ENCODE data around the gene TUBG2.

The TUBG2 gene

DNA sequence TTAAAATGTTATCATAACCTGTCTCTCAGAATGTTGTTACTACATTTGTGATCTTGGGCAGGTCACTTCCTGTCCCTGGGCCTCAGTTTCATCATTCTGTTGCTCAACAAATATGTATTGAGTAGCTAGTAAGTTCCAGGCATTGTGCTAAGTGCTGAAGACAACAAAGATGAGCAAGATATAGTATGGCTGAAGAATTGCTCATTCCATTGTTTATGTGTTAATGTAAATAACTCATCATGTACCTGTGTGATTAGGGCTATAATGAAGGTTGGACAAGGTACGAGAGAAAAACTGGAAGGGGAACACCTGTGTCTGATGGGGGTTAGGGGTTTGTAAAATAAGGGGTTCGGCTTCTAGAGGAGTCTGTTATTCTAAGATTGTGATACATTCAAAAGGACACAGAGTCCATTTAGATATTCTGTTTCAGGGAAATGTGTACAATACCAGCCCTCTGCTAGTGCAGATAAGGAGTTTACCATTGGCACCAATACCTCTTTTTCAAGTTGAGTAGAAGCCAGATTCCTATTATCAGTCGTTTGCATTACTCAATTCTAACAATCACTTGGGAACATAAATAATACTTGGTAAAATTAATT, 29.6 kb upstream of the TUBG2 start:
- Histone ChIP-seq H3F3A (ENCODE audit: insufficient read depth) (no peaks in the 10 kb centered on the region), H3K27ac (ENCODE audit: low read depth, low read length) (no peak overlapping the region), H2AFZ (ENCODE audit: low read depth, low read length, severe bottlenecking) (no peak overlapping the region), H3K36me3 (ENCODE audit: low read length) (no peaks in the 10 kb centered on the region), H3K9ac (ENCODE audit: low read length) (no peak overlapping the region), H3K9me2 (replicated peaks; ENCODE audit: insufficient read depth, low read length) (no peaks in the 10 kb centered on the region), H4K20me1 (ENCODE audit: low read depth, low read length) (no peaks in the 10 kb centered on the region), H3K27me3 (ENCODE audit: low read length) (no peaks in the 10 kb centered on the region), H3K4me3 (ENCODE audit: insufficient read depth, low read length, poor library complexity, severe bottlenecking) (no peak overlapping the region), H3K4me2 (ENCODE audit: low read depth, low read length, poor library complexity, severe bottlenecking) (no peak overlapping the region), H3K79me2 (ENCODE audit: insufficient read depth, low read length) (no peaks in the 10 kb centered on the region), H3K9me3 (ENCODE audit: insufficient read depth, low read length) (no peaks in the 10 kb centered on the region)
- no peak for TF ChIP-seq EZH2phosphoT487 (conservative IDR thresholded peaks at IDR 0.05; ENCODE audit: low read length)
- TF ChIP-seq, protein P1, sequence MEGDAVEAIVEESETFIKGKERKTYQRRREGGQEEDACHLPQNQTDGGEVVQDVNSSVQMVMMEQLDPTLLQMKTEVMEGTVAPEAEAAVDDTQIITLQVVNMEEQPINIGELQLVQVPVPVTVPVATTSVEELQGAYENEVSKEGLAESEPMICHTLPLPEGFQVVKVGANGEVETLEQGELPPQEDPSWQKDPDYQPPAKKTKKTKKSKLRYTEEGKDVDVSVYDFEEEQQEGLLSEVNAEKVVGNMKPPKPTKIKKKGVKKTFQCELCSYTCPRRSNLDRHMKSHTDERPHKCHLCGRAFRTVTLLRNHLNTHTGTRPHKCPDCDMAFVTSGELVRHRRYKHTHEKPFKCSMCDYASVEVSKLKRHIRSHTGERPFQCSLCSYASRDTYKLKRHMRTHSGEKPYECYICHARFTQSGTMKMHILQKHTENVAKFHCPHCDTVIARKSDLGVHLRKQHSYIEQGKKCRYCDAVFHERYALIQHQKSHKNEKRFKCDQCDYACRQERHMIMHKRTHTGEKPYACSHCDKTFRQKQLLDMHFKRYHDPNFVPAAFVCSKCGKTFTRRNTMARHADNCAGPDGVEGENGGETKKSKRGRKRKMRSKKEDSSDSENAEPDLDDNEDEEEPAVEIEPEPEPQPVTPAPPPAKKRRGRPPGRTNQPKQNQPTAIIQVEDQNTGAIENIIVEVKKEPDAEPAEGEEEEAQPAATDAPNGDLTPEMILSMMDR (IDR thresholded peaks at IDR 0.05; ENCODE audit: insufficient read depth, low read length, poor library complexity, severe bottlenecking): no peak

DNA sequence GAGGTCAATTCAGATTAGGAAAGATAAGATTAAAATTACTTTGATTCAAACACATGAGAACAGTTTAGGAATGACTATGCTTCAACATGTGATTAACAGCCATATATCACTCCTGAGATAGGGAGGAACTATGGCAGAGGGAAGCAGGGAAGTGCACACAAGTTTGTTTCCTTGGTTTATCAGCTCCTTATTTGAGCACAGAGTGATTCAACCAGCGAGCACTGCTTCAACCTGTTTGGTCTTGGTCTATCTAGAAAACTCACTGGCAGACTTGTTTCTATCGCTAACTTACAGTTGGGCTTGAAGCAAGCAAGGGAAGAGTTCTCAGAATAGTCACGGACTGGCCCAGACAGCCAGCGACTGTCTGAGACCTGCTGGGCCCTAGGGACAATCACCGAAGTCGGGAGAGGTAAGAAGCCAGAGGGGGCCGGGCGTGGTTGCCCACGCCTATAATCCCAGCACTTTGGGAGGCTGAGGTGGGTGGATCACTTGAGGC, 26.1 kb upstream of the TUBG2 start:
- Histone ChIP-seq H4K20me1 (ENCODE audit: low read depth, low read length) (no peaks in the 10 kb centered on the region), H3K4me2 (ENCODE audit: low read depth, low read length, poor library complexity, severe bottlenecking) (no peak overlapping the region), H3K36me3 (ENCODE audit: low read length) (no peaks in the 10 kb centered on the region), H3K79me2 (ENCODE audit: insufficient read depth, low read length) (no peaks in the 10 kb centered on the region), H3K9me2 (replicated peaks; ENCODE audit: insufficient read depth, low read length) (no peaks in the 10 kb centered on the region), H3K27me3 (ENCODE audit: low read length) (no peaks in the 10 kb centered on the region), H3K9ac (ENCODE audit: low read length) (no peak overlapping the region), H3K4me3 (ENCODE audit: insufficient read depth, low read length, poor library complexity, severe bottlenecking) (no peak overlapping the region), H3K27ac (ENCODE audit: low read depth, low read length) (no peak overlapping the region), H3K9me3 (ENCODE audit: insufficient read depth, low read length) (no peaks in the 10 kb centered on the region), H3F3A (ENCODE audit: insufficient read depth) (no peaks in the 10 kb centered on the region), H2AFZ (ENCODE audit: low read depth, low read length, severe bottlenecking) (no peak overlapping the region)
- no peak for TF ChIP-seq EZH2phosphoT487 (conservative IDR thresholded peaks at IDR 0.05; ENCODE audit: low read length)
- TF ChIP-seq, protein P1 (IDR thresholded peaks at IDR 0.05; ENCODE audit: insufficient read depth, low read length, poor library complexity, severe bottlenecking): no peak

DNA sequence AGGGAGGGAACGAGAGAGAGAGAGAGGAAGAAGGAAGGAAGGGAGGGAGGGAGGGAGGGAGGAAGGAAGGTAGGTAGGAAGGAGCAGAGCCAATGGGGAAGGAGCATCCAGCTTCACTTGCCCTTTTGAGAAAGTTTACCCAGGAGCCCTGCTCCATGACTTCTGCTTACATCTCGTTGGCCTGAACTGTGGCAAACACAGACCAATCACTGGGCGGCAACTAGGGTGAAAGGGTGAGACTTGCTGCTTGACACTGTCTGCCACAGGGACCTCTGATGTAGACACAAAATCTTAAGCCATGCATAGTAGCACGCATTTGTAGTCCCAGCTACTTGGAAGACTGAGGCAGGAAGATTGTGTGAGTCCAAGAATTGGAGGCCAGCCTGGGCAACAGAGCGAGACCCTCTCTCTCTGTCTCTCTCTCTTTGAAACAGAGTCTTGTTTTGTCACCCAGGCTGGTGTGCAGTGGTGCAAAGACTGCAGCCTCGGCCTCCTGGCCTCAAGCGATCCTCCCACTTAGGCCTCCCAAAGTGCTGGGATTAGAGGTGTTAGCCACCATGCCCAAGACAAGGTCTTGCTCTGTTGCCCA, 19.5 kb upstream of the TUBG2 start:
- Histone ChIP-seq H3K9me3 (ENCODE audit: insufficient read depth, low read length) (no peaks in the 10 kb centered on the region), H4K20me1 (ENCODE audit: low read depth, low read length) (no peaks in the 10 kb centered on the region), H2AFZ (ENCODE audit: low read depth, low read length, severe bottlenecking) (no peak overlapping the region), H3K27me3 (ENCODE audit: low read length) (no peaks in the 10 kb centered on the region), H3K9me2 (replicated peaks; ENCODE audit: insufficient read depth, low read length) (no peaks in the 10 kb centered on the region), H3K9ac (ENCODE audit: low read length) (no peak overlapping the region), H3K27ac (ENCODE audit: low read depth, low read length) (no peak overlapping the region), H3K36me3 (ENCODE audit: low read length) (no peaks in the 10 kb centered on the region), H3K79me2 (ENCODE audit: insufficient read depth, low read length) (no peaks in the 10 kb centered on the region), H3K4me3 (ENCODE audit: insufficient read depth, low read length, poor library complexity, severe bottlenecking) (no peak overlapping the region), H3K4me2 (ENCODE audit: low read depth, low read length, poor library complexity, severe bottlenecking) (no peak overlapping the region), H3F3A (ENCODE audit: insufficient read depth) (no peaks in the 10 kb centered on the region)
- TF ChIP-seq, protein P1 (IDR thresholded peaks at IDR 0.05; ENCODE audit: insufficient read depth, low read length, poor library complexity, severe bottlenecking): no peak
- no peak for TF ChIP-seq EZH2phosphoT487 (conservative IDR thresholded peaks at IDR 0.05; ENCODE audit: low read length)
